ENCODE measurements around the gene LSG1. TPM values are rescaled to one million over a fixed set of nuclear protein-coding genes. Genes with fewer than 3 reads are reported as not detected.
"Not testable (repeated sequence)": the region's sequence is repeated elsewhere in the genome, so short reads cannot be mapped to it uniquely, and the experiment has no call there.

LSG1 gene
- total RNA-seq, 3 donors from 2014 or later = 68.4 to 82.0 (median 70.3) TPM

DNA sequence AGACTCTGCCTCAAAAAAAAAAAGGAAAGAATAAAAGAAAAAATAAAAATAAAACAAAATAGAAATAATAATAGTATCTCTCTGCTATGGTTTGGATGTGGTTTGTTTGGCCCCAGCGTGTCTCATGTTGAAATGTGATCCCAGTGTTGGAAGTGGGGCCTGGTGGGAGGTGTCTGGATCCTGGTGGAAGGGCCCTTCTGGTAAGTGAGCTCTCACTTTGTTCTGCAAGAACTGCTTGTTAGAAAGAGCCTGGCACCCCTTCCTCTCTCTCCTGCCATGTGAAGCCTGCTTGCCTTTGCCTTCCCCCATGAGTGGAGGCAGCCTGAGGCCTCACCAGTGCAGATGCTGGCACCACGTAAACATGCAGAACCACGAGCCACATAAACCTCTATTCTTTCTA, 65.0 kb downstream of the LSG1 start:
- Mint-ChIP-seq H3K36me3 (ENCODE audit: insufficient read depth) (no peaks in the 10 kb centered on the region), H3K4me1 (ENCODE audit: low read depth) (no peaks in the 10 kb centered on the region), H3K4me3 (no peak overlapping the region), H3K27me3 (ENCODE audit: low read depth) (no peaks in the 10 kb centered on the region), H3K9me3 (no peaks in the 10 kb centered on the region)
- ATAC-seq (no peak), DNase-seq (no peak)

DNA sequence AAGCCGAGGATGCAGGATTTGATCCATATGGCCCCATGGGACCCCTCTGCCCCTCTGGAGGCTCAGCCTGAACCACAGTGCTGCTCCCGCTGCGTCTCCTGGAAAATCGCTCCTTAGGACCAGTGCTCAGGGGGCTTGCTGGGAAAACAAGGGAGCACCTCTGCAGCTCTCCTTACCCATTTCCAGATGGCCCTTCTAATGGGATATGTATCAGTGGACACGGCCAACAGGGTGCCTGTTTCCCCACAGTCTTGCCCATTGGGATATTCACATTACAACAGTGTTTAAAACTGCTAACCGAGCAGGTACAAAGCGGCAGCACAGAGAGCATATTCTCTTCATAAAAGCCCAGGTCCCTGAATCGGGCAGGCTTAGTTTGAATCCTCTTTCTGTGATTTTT, 65.8 kb downstream of the LSG1 start:
- H3K4me3 Mint-ChIP-seq = no peak overlapping the region
- no peak for DNase-seq

DNA sequence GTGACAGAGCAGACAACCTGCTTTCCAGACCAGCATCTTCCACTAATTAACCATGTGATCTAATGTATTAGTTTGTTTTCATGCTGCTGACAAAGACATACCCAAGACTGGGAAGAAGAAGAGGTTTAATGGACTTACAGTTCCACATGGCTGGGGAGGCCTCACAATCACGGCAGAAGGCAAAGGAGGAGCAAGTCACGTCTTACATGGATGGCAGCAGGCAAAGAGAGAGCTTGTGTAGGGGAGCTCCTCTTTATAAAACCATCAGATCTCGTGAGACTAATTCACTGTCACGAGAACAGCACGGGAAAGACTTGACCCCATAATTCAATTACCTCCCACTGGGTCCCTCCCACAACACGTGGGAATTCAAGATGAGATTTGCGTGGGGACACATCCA, 66.7 kb downstream of the LSG1 start:
- not testable (repeated sequence) for DNase-seq; ATAC-seq; H3K9me3 Mint-ChIP-seq; H3K4me3 Mint-ChIP-seq; H3K27me3 Mint-ChIP-seq (ENCODE audit: low read depth); H3K4me1 Mint-ChIP-seq (ENCODE audit: low read depth); H3K36me3 Mint-ChIP-seq (ENCODE audit: insufficient read depth)

More for the DNA sequence above, 65.8 kb downstream of the LSG1 start:
- no peaks in the 10 kb centered on the region for H3K4me1 Mint-ChIP-seq (ENCODE audit: low read depth)
- H3K9me3 Mint-ChIP-seq = no peaks in the 10 kb centered on the region
- H3K27me3 Mint-ChIP-seq (ENCODE audit: low read depth) = no peaks in the 10 kb centered on the region
- no peak for ATAC-seq
- H3K36me3 Mint-ChIP-seq (ENCODE audit: insufficient read depth) = no peaks in the 10 kb centered on the region

DNA sequence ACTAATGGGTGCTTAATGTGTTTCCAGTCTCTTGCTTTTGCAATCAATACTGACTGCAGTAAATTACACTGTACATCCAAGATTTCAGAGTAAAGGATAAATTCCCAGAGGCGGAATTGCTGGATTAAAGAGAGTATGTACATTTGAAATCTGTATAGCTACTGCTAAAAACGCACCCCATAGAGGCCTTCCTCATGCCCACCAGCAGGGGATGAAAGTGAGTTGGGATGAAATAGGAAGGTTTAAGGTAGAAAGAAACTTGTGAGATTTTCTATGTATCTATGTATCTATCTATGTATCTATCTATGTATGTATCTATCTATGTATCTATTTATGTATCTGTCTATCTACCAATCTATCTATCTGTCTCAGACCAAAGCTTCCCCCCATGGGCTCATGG, 67.2 kb downstream of the LSG1 start:
- Mint-ChIP-seq H3K27me3 (ENCODE audit: low read depth) (no peaks in the 10 kb centered on the region), H3K36me3 (ENCODE audit: insufficient read depth) (no peaks in the 10 kb centered on the region)

DNA sequence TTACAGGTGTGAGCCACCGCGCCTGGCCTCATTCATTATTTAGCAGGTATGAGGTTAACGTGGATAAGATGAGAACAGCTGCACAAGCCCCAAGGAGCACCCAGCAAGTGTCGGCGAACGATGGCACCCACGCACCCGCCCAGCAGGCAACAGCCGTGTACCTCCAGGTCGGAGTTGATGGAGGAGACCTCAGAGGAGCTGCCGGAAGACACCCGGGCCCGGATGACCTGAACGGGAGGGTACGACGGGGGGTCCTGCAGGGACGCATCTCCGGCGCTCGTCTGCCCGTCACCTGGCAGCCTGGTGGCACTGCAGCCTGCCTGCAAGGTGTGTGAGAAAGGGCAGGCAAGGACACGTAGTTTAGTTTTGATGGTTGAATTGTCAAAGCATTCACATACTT, 67.9 kb downstream of the LSG1 start:
- no peaks in the 10 kb centered on the region for H3K36me3 Mint-ChIP-seq (ENCODE audit: insufficient read depth)
- no peak overlapping the region for H3K4me3 Mint-ChIP-seq
- DNase-seq = no peak
- H3K27me3 Mint-ChIP-seq (ENCODE audit: low read depth) = no peaks in the 10 kb centered on the region
- no peaks in the 10 kb centered on the region for H3K4me1 Mint-ChIP-seq (ENCODE audit: low read depth)
- H3K9me3 Mint-ChIP-seq = no peaks in the 10 kb centered on the region
- ATAC-seq = no peak

More for the DNA sequence above, 67.2 kb downstream of the LSG1 start:
- Mint-ChIP-seq H3K4me3 (no peak overlapping the region), H3K9me3 (no peaks in the 10 kb centered on the region), H3K4me1 (ENCODE audit: low read depth) (no peaks in the 10 kb centered on the region)
- ATAC-seq (no peak), DNase-seq (no peak)

DNA sequence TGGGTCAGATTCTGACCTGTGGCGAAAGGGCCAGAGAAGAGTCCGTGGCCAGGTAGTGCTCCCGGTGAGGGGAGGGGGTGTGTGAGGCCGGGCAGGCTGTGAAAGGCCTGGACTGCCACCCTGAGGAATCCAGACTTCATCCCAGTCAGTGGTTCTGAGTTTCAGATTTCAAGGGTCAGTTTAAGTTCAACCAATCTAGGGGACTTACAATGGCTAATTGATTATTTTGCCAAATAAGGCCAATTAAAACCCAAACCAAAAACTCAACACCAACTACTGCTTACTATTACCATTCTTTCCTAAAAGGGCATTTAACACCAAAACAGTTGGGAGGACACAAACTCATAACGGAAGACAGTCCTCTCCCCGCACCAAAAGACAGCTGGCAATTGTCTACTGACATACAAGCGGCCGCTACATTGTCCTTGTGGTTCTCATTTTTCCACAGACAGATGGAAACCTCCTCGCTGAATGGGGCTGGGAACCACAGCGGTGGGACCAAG, 69.3 kb downstream of the LSG1 start:
- Mint-ChIP-seq H3K4me1 (ENCODE audit: low read depth) (no peaks in the 10 kb centered on the region), H3K27me3 (ENCODE audit: low read depth) (no peaks in the 10 kb centered on the region), H3K36me3 (ENCODE audit: insufficient read depth) (no peaks in the 10 kb centered on the region), H3K4me3 (no peak overlapping the region), H3K9me3 (no peaks in the 10 kb centered on the region)
- DNase-seq (no peak), ATAC-seq (no peak)

DNA sequence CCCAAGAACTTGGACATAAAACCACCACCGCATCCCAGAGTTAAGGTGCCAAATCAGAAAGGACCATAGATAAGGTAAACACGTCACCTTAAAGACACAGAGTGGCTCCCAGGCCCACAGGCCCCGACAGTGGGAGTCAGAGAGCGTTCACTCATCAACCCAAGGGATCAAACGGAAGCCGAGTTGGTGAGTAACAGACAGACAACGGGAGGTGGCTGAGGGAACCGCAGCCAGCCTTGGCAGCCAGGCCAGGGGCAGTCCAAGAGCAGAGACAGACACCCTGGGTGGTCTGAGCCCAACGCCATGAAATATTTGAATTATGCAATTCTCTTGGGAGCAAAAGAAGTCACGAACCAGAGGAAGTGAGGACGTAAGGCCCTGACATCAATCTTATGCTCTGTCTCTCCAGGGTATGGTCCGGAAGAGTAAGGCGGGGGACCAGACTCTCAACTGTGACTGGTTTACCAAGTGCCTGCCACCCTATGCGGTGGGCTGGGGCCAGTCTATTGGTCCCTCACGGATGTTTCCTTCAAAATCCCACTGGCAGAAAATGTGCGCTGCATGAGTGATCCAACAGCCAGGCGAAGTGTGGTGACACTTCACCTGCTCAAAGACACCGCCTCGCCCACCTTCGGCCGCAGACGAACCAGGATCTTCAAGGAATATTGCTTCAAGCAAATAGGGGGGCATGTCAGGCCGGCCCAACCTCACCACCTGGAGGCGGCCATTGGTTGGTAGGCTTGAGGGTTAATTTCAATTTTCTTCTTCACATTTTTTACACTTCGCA, 73.0 kb downstream of the LSG1 start:
- Mint-ChIP-seq H3K27me3 (ENCODE audit: low read depth) (no peaks in the 10 kb centered on the region), H3K36me3 (ENCODE audit: insufficient read depth) (no peaks in the 10 kb centered on the region), H3K4me1 (ENCODE audit: low read depth) (peaks cover 4% of the 10 kb centered on the region), H3K9me3 (no peaks in the 10 kb centered on the region), H3K4me3 (no peak overlapping the region)
- DNase-seq = no peak
- no peak for ATAC-seq

DNA sequence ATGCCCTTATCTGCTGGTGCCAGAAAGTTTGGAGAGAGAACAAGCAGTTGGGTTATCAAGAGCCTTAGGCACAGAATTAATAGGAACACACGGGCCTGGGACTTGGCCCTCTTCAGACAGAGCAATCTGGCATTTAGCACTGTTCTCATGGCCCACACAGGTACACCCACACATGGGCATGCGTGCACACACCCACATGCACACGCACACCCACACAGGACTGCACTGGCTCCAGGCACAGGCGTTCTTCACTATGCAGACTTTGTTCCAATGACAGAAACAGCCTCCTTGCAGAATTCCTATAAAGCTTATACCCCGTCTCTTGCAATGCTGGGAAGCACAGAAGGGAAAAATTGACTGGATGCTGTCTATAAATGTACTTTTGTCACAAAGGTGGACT, 75.1 kb downstream of the LSG1 start:
- H3K36me3 Mint-ChIP-seq (ENCODE audit: insufficient read depth) = no peaks in the 10 kb centered on the region
- H3K27me3 Mint-ChIP-seq (ENCODE audit: low read depth) = no peaks in the 10 kb centered on the region
- no peak for DNase-seq
- peaks cover 4% of the 10 kb centered on the region for H3K4me1 Mint-ChIP-seq (ENCODE audit: low read depth)
- H3K4me3 Mint-ChIP-seq = no peak overlapping the region
- ATAC-seq = no peak
- no peaks in the 10 kb centered on the region for H3K9me3 Mint-ChIP-seq

DNA sequence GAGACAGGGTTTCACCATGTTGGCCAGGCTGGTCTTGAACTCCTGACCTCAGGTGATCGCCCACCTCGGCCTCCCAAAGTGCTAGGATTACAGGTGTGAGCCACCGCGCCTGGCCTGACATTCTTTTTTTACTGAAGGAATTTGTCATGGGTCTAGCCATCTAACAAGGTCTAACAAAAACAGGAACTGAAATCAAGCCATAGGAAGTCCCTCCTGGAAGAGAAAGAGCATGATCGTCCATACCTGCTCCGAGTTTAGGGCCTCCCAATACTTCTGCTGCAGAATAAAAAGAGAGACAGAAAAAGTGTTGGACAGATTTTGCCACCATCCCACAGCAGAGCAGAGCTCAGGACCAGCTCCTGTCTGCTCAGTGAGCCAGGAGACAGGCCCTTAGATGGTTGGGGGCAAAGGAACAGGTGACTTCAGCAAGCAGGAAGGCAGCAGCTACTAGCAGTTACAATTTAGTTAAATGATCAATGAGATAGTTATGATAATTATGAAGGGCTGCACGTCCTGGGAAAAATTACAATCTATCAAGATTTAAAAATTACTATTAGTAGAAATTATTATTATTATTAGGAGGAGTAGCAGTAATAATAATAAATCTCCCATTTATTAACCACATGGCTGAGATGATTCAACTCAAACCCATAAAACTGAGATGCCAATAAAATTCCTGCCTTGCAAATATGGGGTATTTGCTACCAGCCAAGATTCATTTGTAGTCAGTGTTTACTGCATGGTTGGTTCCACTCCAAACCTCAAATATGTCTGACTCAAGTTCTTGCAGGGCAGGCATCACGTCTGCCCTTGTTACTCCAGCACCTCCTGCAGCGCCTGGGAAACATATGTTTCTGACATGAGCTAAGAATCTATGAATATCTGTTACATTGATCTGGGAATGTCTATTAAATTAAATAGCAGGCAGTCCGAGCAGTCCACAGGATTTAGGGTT, 78.9 kb downstream of the LSG1 start:
- no peak for DNase-seq
- Mint-ChIP-seq H3K36me3 (ENCODE audit: insufficient read depth) (peaks cover 3% of the 10 kb centered on the region), H3K9me3 (no peaks in the 10 kb centered on the region), H3K4me1 (ENCODE audit: low read depth) (peaks cover 4% of the 10 kb centered on the region), H3K4me3 (no peak overlapping the region), H3K27me3 (ENCODE audit: low read depth) (no peaks in the 10 kb centered on the region)
- ATAC-seq = no peak

Other genes with a start within 250 kb of the LSG1 start
- 100 to 1,000 TPM; 186 to 209 (median 188) TPM for gene ATP13A3, start 185.2 kb downstream of the LSG1 start, total RNA-seq
- 1 to 10 TPM; 1.1 to 2.4 (median 2.0) TPM for gene TMEM44, start 38.8 kb downstream of the LSG1 start, total RNA-seq
- 10 to 100 TPM in 2 of 3 donors, 1 to 10 TPM in 1; 9.9 to 27.8 (median 19.8) TPM for gene FAM43A, start 13.7 kb upstream of the LSG1 start, total RNA-seq

All from activated T-cell treated with anti-CD3 and anti-CD28 coated beads, Interleukin-2, amount 50 U/mL, for 4 hours (primary cell).